AG04449 (cell line): ENCODE measurements around the gene MTHFS.
"Not testable (repeated sequence)": the region's sequence is repeated elsewhere in the genome, so short reads cannot be mapped to it uniquely, and the experiment has no call there.

Experiments
- CTCF ChIA-PET: fragments of 350-600 bp; formaldehyde crosslinking; extraction: SDS; loops from one replicate; lab custom pipeline; 2021; ENCODE audit warnings: antibody characterized with exemption; lab: Yijun Ruan, JAX
- POLR2A ChIA-PET: fragments of 400-600, 350-600 bp; formaldehyde crosslinking; extraction: SDS; loops from one replicate; lab custom pipeline; 2020; ENCODE audit warnings: antibody characterized with exemption, inconsistent platforms; lab: Yijun Ruan, JAX
- DNase-seq: peaks from one replicate; pipeline ENCODE4 v3.0.0-alpha.2; 2010; ENCODE audit warnings: low read depth, low spot score
- H3K4me3 ChIP-seq: 2 replicates; pipeline ENCODE4 v1.5.1; 2011; ENCODE audit warnings: low read depth, mild to moderate bottlenecking, control low read depth, low read length
- CTCF ChIP-seq: IDR thresholded peaks from one replicate; pipeline ENCODE4 v1.5.1; 2011; ENCODE audit warnings: mild to moderate bottlenecking, moderate library complexity, low read length, control low read depth, inconsistent platforms; ENCODE audit not compliant: insufficient read depth; ENCODE audit errors: missing control alignments

Gene MTHFS

GRCh38 chr15:79938143-79938542 lies 41.3 kb upstream of the MTHFS start:
- no peak for TF ChIP-seq CTCF
- H3K4me3 ChIP-seq: no peak overlapping the region
- DNase-seq: no peak
- CTCF ChIA-PET: no interaction called here
- POLR2A ChIA-PET: no interaction called here

- POLR2A ChIA-PET: not testable (repeated sequence)
Measured at GRCh38 chr15:79935556-79936201, 38.9 kb upstream of the MTHFS start.

GRCh38 chr15:79933231-79933630 lies 36.4 kb upstream of the MTHFS start:
- DNase-seq: no peak
- TF ChIP-seq CTCF: no peak
- ChIA-PET CTCF (interaction anchor here (2.6 kb wide), 1 partner anchor 59 kb away, joined by 6 read pairs; no protein-coding TSS in a partner anchor), POLR2A (no interaction called here)
- H3K4me3 ChIP-seq: no peak overlapping the region

More at GRCh38 chr15:79935556-79936201, 38.9 kb upstream of the MTHFS start:
- DNase-seq, CTCF ChIA-PET, H3K4me3 ChIP-seq: not testable (repeated sequence)

- H3K4me3 ChIP-seq: no peak overlapping the region
- no peak for TF ChIP-seq CTCF
- ChIA-PET POLR2A (no interaction called here), CTCF (interaction anchor here (2.6 kb wide), 1 partner anchor 60 kb away, joined by 6 read pairs; no protein-coding TSS in a partner anchor)
- no peak for DNase-seq
Measured at GRCh38 chr15:79932447-79932846, 35.6 kb upstream of the MTHFS start.

GRCh38 chr15:79930516-79930915 lies 33.7 kb upstream of the MTHFS start:
- no peak for DNase-seq
- POLR2A ChIA-PET: no interaction called here
- H3K4me3 ChIP-seq: no peak overlapping the region
- TF ChIP-seq CTCF: no peak
- CTCF ChIA-PET: no interaction called here

GRCh38 chr15:79929412-79929811 lies 32.6 kb upstream of the MTHFS start:
- no peak for TF ChIP-seq CTCF
- ChIA-PET CTCF (no interaction called here), POLR2A (no interaction called here)
- H3K4me3 ChIP-seq: no peak overlapping the region
- DNase-seq: no peak

GRCh38 chr15:79926116-79926515 lies 29.3 kb upstream of the MTHFS start:
- CTCF ChIA-PET, DNase-seq, H3K4me3 ChIP-seq, POLR2A ChIA-PET: not testable (repeated sequence)
